ENCODE data around the gene DNAAF8.
A peak's percentile ranks its signal among the peaks of the same experiment; 100 is the strongest.

DNAAF8 gene

DNA sequence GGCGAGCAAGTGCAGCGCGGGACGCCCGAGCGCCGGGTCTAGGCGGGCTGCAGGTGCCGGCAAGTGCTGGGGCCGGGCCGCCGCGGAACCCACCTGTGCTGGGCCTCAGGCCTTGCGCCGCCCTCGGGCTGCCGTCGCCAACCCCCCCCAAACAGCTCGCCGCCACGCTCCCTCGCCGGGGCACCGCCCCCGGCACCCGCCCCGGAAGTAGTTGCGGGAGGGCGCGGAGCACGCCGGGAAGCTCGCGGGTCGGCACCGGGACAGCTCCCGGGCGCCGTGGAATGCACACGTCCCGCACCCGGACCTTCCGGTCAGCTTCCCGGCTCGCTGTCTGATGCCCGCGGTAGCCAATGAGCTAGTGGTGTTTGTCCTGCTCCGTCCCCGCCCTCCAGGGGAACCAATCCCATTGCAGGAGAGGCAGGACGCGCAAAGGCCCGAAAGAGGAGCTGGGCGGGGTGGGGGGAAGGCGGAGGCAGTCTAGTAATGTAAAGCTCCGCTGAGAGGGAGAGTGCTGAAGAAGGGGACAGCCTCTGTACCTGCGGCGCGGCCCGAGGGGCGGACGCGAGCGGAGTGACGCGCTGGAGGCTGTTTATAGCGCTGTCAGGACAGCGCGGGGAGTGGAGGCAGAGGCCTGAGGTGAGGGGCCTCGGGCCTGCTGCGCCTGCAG is at the start of gene DNAAF8, which contains the start of gene ANKS3:
Gene DNAAF8, plus strand, starts transcription at position 475 of the 667 bp plus-strand sequence. CDS start 1,978 bp downstream, outside the sequence.
Gene ANKS3, minus strand, starts transcription at position 209 of the 667 bp plus-strand sequence. CDS start 4,122 bp downstream, outside the sequence.
- Mint-ChIP-seq H3K9me3 (no peaks in the 10 kb centered on the region), H3K36me3 (ENCODE audit: low read depth) (no peaks in the 10 kb centered on the region), H3K27me3 (ENCODE audit: low read depth) (no peaks in the 10 kb centered on the region), H3K27ac (peak within 1 kb of the TSS; percentile 87), H3K4me3 (peak within 1 kb of the TSS; percentile 91), H3K4me1 (ENCODE audit: low read depth) (peaks cover 13% of the 10 kb centered on the region)
- peak; percentile 86 for DNase-seq (ENCODE audit: low spot score)

DNA sequence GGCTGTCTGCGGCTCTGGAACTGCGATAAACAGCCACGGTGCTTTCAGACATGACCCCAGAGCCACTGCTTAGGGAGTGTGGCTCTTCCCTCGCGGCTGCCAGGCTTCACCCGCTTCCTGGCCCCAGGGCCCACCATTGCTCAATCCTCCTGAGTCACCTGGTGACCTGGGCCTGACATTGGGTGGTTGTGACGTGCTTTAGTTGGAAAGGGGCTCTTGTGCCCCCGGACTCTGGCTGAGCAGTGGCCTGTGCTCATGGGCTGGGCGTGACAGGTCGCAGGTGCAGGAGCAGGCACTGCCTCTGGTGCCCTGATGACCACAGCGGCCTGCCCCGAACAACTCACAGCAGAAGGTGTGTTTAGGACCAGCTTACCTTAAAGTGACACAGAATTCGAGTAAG is 49.6 kb upstream of the DNAAF8 start:
- H3K9me3 Mint-ChIP-seq = no peaks in the 10 kb centered on the region
- H3K4me3 Mint-ChIP-seq = no peak overlapping the region
- no peaks in the 10 kb centered on the region for H3K27me3 Mint-ChIP-seq (ENCODE audit: low read depth)
- H3K4me1 Mint-ChIP-seq (ENCODE audit: low read depth) = no peaks in the 10 kb centered on the region
- peaks cover 13% of the 10 kb centered on the region for H3K36me3 Mint-ChIP-seq (ENCODE audit: low read depth)
- DNase-seq (ENCODE audit: low spot score) = no peak
- H3K27ac Mint-ChIP-seq = no peak overlapping the region

- no peak for DNase-seq (ENCODE audit: low spot score)
- Mint-ChIP-seq H3K36me3 (ENCODE audit: low read depth) (peaks cover 13% of the 10 kb centered on the region), H3K4me3 (no peak overlapping the region), H3K4me1 (ENCODE audit: low read depth) (no peaks in the 10 kb centered on the region), H3K27ac (no peak overlapping the region), H3K27me3 (ENCODE audit: low read depth) (no peaks in the 10 kb centered on the region), H3K9me3 (no peaks in the 10 kb centered on the region)
These were observed 49.0 kb upstream of the DNAAF8 start for GRCh38 chr16:4685292-4685691.

DNA sequence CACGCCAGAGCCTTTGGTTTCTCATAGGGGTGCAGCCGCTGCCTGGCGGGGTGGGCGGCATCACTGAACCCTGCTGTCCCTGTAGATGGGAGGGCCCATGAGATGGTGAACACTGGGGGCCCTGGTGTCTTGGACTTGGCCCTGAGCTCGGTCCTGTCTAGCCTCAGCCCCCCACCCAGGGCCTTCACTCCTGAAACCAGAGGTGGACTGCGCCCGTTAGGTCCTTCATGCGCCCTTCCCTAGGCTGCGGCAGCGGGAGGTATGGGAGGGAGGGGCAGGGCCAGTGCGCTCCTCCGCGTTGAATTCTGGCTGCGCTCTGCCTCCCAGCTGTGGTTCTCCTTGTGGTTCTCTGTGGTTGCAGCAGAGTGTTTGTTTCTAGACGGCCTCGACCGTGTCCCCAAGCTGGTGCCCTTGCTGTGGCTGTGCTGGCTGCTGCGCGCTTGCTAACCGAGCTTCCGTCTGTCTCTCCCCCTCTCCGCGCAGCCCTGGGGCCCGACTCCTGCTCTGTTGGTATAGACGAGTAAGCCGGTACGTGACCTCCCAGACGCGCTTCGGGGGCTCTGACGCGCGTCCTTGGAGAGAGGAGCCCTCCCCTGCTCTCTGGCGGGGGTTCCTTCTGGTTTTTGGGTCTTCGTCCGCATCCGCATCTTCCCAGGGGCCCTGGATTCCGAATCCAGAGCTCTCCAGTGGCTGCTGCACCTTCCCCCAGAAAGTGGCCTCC is 48.4 kb upstream of the DNAAF8 start:
- Mint-ChIP-seq H3K4me3 (no peak overlapping the region), H3K27ac (no peak overlapping the region), H3K9me3 (no peaks in the 10 kb centered on the region), H3K4me1 (ENCODE audit: low read depth) (no peaks in the 10 kb centered on the region), H3K27me3 (ENCODE audit: low read depth) (no peaks in the 10 kb centered on the region), H3K36me3 (ENCODE audit: low read depth) (peaks cover 16% of the 10 kb centered on the region)
- no peak for DNase-seq (ENCODE audit: low spot score)

DNA sequence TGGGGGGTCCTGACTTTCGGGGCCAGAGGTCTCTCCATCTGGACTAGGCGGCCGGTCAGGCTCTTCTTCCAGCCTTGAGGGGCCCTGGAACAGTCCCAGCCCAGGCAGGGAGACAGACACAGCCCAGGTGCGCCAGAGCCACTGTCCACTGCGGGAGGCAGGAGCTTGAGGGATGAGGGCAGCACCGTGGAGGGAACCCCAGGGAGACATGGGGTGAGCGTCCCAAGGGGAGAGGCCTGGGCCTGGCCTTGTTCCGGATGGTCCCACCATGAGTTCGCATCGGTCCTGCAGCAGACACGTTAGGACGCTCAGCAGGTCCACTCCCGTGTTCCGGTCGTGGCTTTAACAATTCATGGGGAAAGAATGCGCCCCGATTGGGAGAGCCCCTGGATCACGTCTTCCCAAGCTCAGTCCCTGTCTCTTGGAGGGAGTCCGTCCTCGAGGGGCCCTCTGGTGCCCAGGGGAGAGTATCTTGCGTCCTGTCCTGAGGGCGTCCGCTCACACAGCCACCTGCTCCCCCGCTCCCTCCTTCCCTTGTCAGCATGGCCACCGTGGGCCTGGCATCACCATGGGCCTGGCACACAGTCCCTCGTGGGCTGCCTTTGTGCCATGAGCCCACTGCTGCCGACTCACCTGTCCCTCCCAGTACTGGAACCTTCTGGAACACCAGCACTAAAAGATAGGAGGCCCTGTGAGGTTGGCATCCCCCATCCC is 47.7 kb upstream of the DNAAF8 start:
- H3K27me3 Mint-ChIP-seq (ENCODE audit: low read depth) = no peaks in the 10 kb centered on the region
- peaks cover 15% of the 10 kb centered on the region for H3K36me3 Mint-ChIP-seq (ENCODE audit: low read depth)
- H3K4me3 Mint-ChIP-seq = no peak overlapping the region
- H3K9me3 Mint-ChIP-seq = no peaks in the 10 kb centered on the region
- no peak for DNase-seq (ENCODE audit: low spot score)
- no peaks in the 10 kb centered on the region for H3K4me1 Mint-ChIP-seq (ENCODE audit: low read depth)
- no peak overlapping the region for H3K27ac Mint-ChIP-seq

DNA sequence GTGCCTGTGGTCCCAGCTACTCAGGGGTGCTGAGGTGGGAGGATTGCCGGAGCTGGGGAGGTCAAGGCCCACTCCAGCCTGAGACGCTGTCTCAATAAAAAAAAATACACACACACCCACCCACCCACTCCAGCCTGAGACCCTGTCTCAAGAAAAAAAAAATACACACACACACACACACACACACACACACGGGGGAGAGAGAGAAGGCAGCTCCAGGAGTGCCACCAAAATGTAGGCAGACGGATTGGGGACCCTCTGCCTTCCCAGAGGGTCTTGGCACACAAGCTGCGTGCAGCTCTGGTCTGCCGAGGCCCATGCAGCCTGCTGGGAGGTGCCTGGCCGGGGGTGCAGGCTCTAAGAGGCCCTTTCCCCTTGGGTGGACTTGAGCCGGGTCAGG is 46.9 kb upstream of the DNAAF8 start:
- H3K27me3 Mint-ChIP-seq (ENCODE audit: low read depth) = no peaks in the 10 kb centered on the region
- H3K36me3 Mint-ChIP-seq (ENCODE audit: low read depth) = peaks cover 14% of the 10 kb centered on the region
- no peaks in the 10 kb centered on the region for H3K4me1 Mint-ChIP-seq (ENCODE audit: low read depth)
- no peak overlapping the region for H3K4me3 Mint-ChIP-seq
- DNase-seq (ENCODE audit: low spot score) = no peak
- H3K27ac Mint-ChIP-seq = no peak overlapping the region
- no peaks in the 10 kb centered on the region for H3K9me3 Mint-ChIP-seq

GRCh38 chr16:4687946-4688673 is 46.2 kb upstream of the DNAAF8 start:
- no peaks in the 10 kb centered on the region for H3K4me1 Mint-ChIP-seq (ENCODE audit: low read depth)
- H3K27ac Mint-ChIP-seq = no peak overlapping the region
- DNase-seq (ENCODE audit: low spot score) = no peak
- no peaks in the 10 kb centered on the region for H3K9me3 Mint-ChIP-seq
- no peak overlapping the region for H3K4me3 Mint-ChIP-seq
- peaks cover 14% of the 10 kb centered on the region for H3K36me3 Mint-ChIP-seq (ENCODE audit: low read depth)
- H3K27me3 Mint-ChIP-seq (ENCODE audit: low read depth) = no peaks in the 10 kb centered on the region

- DNase-seq (ENCODE audit: low spot score) = no peak
- H3K36me3 Mint-ChIP-seq (ENCODE audit: low read depth) = peaks cover 12% of the 10 kb centered on the region
These were observed 45.7 kb upstream of the DNAAF8 start for GRCh38 chr16:4688674-4689045.

DNA sequence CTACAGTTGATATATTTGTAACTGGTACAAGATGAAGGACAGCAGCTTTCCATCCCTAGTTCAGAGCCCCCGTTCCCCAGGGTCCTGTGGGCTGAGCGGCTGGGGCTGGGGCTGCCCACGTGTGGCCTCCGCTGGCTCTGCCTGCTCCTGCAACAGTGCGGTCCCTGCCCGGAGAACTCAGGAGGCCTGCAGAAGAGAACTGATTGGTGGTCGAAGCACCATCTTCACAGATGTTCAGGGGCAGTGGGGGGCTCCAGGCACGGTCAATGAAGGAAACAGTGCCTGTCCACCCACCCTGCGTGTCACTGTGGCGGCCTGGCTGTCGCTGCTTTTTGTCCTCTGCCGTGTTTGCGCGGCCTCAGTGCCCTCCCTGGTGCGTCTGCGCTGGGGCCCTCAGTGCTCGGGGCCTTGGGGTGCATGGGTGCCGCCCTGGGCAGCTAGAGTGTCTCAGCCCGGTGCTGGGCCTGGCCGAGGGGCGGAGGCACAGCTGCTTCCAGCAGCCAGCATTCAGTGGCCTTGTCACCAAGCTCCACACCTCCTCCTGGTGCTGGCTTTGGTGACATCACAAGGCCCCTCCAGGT is 45.2 kb upstream of the DNAAF8 start:
- Mint-ChIP-seq H3K4me3 (no peak overlapping the region), H3K4me1 (ENCODE audit: low read depth) (no peaks in the 10 kb centered on the region), H3K27ac (no peak overlapping the region), H3K27me3 (ENCODE audit: low read depth) (no peaks in the 10 kb centered on the region), H3K9me3 (no peaks in the 10 kb centered on the region), H3K36me3 (ENCODE audit: low read depth) (peaks cover 12% of the 10 kb centered on the region)
- DNase-seq (ENCODE audit: low spot score) = no peak

More at GRCh38 chr16:4688674-4689045, 45.7 kb upstream of the DNAAF8 start:
- no peak overlapping the region for H3K27ac Mint-ChIP-seq
- no peaks in the 10 kb centered on the region for H3K27me3 Mint-ChIP-seq (ENCODE audit: low read depth)
- no peak overlapping the region for H3K4me3 Mint-ChIP-seq
- no peaks in the 10 kb centered on the region for H3K9me3 Mint-ChIP-seq
- H3K4me1 Mint-ChIP-seq (ENCODE audit: low read depth) = no peaks in the 10 kb centered on the region

DNA sequence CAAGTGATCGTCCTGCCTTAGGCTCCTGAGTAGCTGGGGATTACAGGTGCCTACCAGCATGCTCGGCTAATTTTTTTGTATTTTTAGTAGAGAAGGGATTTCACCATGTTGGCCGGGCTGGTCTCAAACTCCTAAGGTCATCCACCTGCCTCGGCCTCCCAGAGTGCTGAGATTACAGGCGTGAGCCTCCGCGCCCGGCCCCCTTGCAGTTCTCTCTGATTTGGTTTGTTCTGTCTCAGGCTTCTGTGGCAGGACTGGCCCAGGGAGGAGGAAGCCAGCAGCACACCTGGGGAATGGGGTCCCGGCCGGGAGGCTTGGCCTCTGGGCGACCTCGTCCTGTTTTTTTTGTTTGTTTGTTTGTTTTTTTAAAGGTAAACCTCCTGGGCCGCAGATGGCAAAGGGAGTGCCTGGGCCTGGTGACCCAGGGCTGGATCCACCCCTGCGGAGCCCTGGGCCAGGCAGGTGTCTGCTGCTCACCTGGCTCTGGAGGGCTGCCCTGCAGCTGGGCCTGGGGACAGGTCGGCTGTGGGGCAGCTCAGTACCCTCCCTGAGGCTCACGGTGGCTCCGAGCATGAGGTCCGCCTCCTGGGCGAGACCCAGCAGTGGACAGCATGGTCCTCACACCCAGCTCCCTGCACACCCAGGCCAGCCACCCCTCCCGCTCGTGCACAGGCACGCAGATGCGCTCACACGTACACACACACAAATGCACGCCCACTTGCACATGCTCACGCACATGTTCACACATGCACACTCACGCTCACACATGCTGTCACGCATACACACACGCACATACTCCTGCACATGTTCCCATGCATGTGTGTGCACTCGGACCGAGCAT is 44.3 kb upstream of the DNAAF8 start:
- DNase-seq (ENCODE audit: low spot score) = no peak
- no peak overlapping the region for H3K4me3 Mint-ChIP-seq
- H3K27me3 Mint-ChIP-seq (ENCODE audit: low read depth) = no peaks in the 10 kb centered on the region
- no peak overlapping the region for H3K27ac Mint-ChIP-seq
- H3K9me3 Mint-ChIP-seq = no peaks in the 10 kb centered on the region
- H3K36me3 Mint-ChIP-seq (ENCODE audit: low read depth) = peaks cover 11% of the 10 kb centered on the region
- H3K4me1 Mint-ChIP-seq (ENCODE audit: low read depth) = no peaks in the 10 kb centered on the region

DNA sequence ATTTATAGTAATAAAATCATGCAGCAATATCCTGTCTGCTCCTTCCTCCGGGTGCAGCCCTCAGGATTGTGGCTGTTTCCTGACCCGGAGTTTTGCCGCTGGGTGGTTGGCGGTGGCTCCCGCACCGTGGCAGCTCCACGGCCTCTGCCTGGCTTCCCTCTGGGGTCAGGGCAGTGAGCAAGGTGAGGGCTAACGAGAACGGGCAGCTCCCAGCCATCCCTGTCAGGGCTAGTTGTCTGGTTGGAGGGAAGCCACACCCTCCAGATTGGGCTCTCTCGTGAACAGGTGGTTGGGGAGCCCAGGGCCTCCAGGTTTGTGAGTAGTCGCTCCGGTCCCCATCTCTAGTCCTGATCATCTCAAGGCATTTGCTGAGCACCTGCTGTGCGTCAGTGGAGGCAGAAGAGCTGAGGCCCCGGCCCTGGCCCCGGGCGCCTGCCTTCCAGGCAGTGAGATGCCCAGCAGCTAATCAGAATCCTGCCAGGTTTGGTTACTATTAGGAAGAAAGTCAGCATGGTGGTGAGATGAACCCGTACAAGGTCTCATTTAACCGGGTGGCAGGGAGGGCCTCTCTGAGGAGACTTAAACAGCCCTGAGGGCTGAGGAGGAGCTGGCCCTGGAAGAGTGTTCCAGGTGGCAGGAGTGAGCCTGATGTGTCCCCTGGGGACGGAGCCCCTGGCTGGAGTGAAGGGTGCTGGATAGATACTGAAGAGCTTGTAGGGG is 43.2 kb upstream of the DNAAF8 start:
- Mint-ChIP-seq H3K4me3 (peak overlapping the region; percentile 60), H3K9me3 (no peaks in the 10 kb centered on the region), H3K36me3 (ENCODE audit: low read depth) (peaks cover 14% of the 10 kb centered on the region), H3K27me3 (ENCODE audit: low read depth) (no peaks in the 10 kb centered on the region), H3K4me1 (ENCODE audit: low read depth) (no peaks in the 10 kb centered on the region), H3K27ac (peak overlapping the region; percentile 62)
- no peak for DNase-seq (ENCODE audit: low spot score)

DNA sequence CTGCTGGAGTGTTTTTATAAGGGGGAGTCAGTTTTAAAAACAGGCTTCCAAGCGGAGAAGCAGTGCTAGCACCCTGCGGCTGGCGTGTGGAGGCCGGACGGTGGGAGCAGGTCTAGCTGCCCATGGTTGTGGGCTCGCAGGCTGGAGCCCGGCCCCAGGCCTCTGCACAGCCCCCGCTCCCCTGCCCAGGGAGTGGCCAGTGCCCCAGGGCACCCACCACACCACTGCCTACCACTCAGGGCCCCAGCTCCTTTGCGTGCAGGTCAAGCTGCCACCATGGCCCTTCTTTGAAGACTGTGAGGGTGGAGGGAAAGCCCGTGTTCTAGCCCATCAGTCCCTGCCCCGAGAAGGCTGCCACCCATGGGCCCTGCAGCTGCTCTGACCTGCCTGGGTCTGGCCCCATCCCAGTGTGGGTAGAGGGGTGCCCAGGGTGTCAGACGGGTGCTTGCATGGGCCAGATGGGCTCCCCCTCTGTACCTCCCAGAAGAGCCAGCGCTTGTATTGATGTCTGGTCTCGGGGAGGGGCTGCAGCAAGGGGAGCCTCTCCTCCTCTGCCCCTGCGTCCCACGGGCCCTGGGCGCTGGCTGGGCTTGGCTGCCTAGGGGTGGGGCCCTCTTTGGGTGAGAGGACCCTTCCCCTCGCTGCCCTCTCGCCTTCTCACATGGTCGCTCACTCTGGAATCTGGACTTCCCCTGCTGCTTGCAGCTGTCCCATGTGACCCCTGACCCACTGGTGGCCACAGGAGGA is 42.5 kb upstream of the DNAAF8 start:
- no peaks in the 10 kb centered on the region for H3K9me3 Mint-ChIP-seq
- H3K27ac Mint-ChIP-seq = peak overlapping the region; percentile 62
- DNase-seq (ENCODE audit: low spot score) = no peak
- peak overlapping the region; percentile 60 for H3K4me3 Mint-ChIP-seq
- H3K27me3 Mint-ChIP-seq (ENCODE audit: low read depth) = no peaks in the 10 kb centered on the region
- peaks cover 13% of the 10 kb centered on the region for H3K36me3 Mint-ChIP-seq (ENCODE audit: low read depth)
- H3K4me1 Mint-ChIP-seq (ENCODE audit: low read depth) = no peaks in the 10 kb centered on the region

Data from T-helper 2 cell treated with Interferon-gamma antibody and Interleukin-4, amounts not matched to agents 5 μg/mL and 100 μg/mL, for 36 hours (primary cell).